PC-3 (cell line): Measurements from ENCODE around the gene RAB18. TPM values are rescaled to one million over a fixed set of nuclear protein-coding genes. Genes with fewer than 3 reads are reported as not detected.

Experiments
- ATAC-seq: fragments of 200-7000 bp; cut with Tn5 transposase; 2 replicates; pipeline ENCODE4 v1.9.1; 2020; ENCODE audit warnings: mild to moderate bottlenecking, moderate library complexity
- BruUV-seq: library from RNA; stranded (reverse); fragments of 400-500 nt; replicated peaks from 2 replicates; lab custom pipeline; 2021; lab: Mats Ljungman, UMichigan
- CTCF ChIA-PET: fragments of 300-600 bp; sonication (Branson Sonifier 250); formaldehyde crosslinking; loops from one replicate; lab custom pipeline; 2022; ENCODE audit warnings: antibody characterized with exemption; lab: Charles Lee
- POLR2A ChIA-PET: fragments of 300-600 bp; sonication (Branson Sonifier 250); formaldehyde crosslinking; loops from one replicate; lab custom pipeline; 2022; ENCODE audit warnings: antibody characterized with exemption; ENCODE audit not compliant: unreplicated experiment; lab: Charles Lee
- DNase-seq: peaks from one replicate; pipeline ENCODE4 v3.0.0-alpha.2; 2015
- H2AFZ ChIP-seq: fragments of 300-600 bp; sonication (generic); 2 replicates; pipeline ENCODE4 v1.6.0; 2016; ENCODE audit warnings: antibody characterized with exemption, low read length
- H3F3A ChIP-seq: fragments of 300-600 bp; sonication (generic); one replicate; pipeline ENCODE4 v1.6.0; 2017; ENCODE audit warnings: antibody characterized with exemption, low read length, control low read depth, mild to moderate bottlenecking; ENCODE audit not compliant: unreplicated experiment
- H3K27ac ChIP-seq: fragments of 300-600 bp; sonication (generic); 2 replicates; pipeline ENCODE4 v1.5.1; 2016; ENCODE audit warnings: mild to moderate bottlenecking, low read length
- H3K27me3 ChIP-seq: fragments of 300-600 bp; sonication (generic); 2 replicates; pipeline ENCODE4 v1.6.1; 2016; ENCODE audit warnings: low read length, mixed read lengths
- H3K36me3 ChIP-seq: fragments of 300-600 bp; sonication (generic); 2 replicates; pipeline ENCODE4 v1.6.1; 2016; ENCODE audit warnings: low read depth, mixed run types, low read length, mixed read lengths
- H3K4me1 ChIP-seq: fragments of 300-600 bp; sonication (generic); 2 replicates; pipeline ENCODE4 v1.5.1; 2016; ENCODE audit warnings: low read length; ENCODE audit not compliant: insufficient read depth
- H3K4me2 ChIP-seq: fragments of 300-600 bp; sonication (generic); 2 replicates; pipeline ENCODE4 v1.6.0; 2016; ENCODE audit warnings: low read length
- H3K4me3 ChIP-seq: fragments of 300-600 bp; sonication (generic); 2 replicates; pipeline ENCODE4 v1.5.1; 2016; ENCODE audit warnings: mild to moderate bottlenecking, low read length, mixed read lengths
- H3K79me2 ChIP-seq: fragments of 300-600 bp; sonication (generic); 2 replicates; pipeline ENCODE4 v1.6.1; 2017; ENCODE audit warnings: low read length, mixed read lengths
- H3K9ac ChIP-seq: fragments of 300-600 bp; sonication (generic); 2 replicates; pipeline ENCODE4 v1.6.0; 2016; ENCODE audit warnings: mild to moderate bottlenecking, low read length
- H3K9me2 ChIP-seq: fragments of 300-600 bp; sonication (generic); replicated peaks from 2 replicates; pipeline ENCODE4 v1.6.1; 2016; ENCODE audit warnings: mixed run types, low read length, mixed read lengths
- H3K9me3 ChIP-seq: fragments of 300-600 bp; sonication (generic); 2 replicates; pipeline ENCODE4 v1.6.1; 2016; ENCODE audit warnings: low read length, mixed read lengths
- H4K20me1 ChIP-seq: fragments of 300-600 bp; sonication (generic); 2 replicates; pipeline ENCODE4 v1.6.1; 2016; ENCODE audit warnings: low read length, mixed read lengths
- CTCF ChIP-seq: fragments of 300-600 bp; sonication (generic); conservative IDR thresholded peaks from 2 replicates; pipeline ENCODE4 v1.5.1; 2017; ENCODE audit warnings: antibody characterized with exemption, low read depth, mild to moderate bottlenecking, low read length
- EZH2 ChIP-seq: fragments of 300-600 bp; sonication (generic); IDR thresholded peaks from one replicate; pipeline ENCODE4 v1.6.1; 2017; ENCODE audit warnings: antibody characterized with exemption, mild to moderate bottlenecking, low read length; ENCODE audit not compliant: unreplicated experiment
- EZH2phosphoT487 ChIP-seq: fragments of 300-600 bp; sonication (generic); IDR thresholded peaks from 2 replicates; pipeline ENCODE4 v1.6.1; 2018; ENCODE audit warnings: mild to moderate bottlenecking, antibody characterized with exemption, low read length, borderline replicate concordance
- intact Hi-C: fragments of 100-400 bp; cut with micrococcal nuclease; formaldehyde crosslinking; loops from 2 replicates; pipeline ENCODE4 v1.9.0; 2023
- total RNA-seq: library from RNA; depleted of rRNA; stranded (reverse); fragments of >200 nt; gene quantifications from 2 replicates; pipeline ENCODE4 v1.2.3, GENCODE V29; 2014

The RAB18 gene
- total RNA-seq, 1 experiment from 2014 or later, result 32.0 TPM

DNA sequence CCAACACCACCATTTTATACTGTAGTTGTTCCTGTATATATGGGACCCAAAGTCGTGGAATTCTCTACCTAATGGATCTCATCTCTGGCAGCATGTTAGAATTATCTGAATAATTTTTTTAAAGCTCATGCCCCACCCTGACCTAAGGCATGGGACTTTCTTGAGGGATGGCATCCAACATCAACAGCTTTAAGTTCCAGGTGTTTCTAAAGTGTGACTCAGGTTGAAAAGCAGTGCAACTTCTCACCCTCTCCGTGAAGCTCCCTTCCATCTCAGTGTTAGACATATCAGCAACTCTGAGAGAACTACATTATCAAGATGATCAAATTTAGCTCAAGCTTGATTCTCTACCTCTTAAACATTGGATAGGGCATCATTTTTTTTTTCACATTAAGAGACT lies 18.1 kb upstream of the RAB18 start:
- TF ChIP-seq EZH2phosphoT487 (no peak), EZH2 (no peak), CTCF (no peak)
- no peak overlapping the region for H3K9ac ChIP-seq
- intact Hi-C loops, result no loop called here
- H3K9me3 ChIP-seq, result no peaks in the 10 kb centered on the region
- H3F3A ChIP-seq, result no peaks in the 10 kb centered on the region
- no peaks in the 10 kb centered on the region for H3K27me3 ChIP-seq
- H3K36me3 ChIP-seq, result no peaks in the 10 kb centered on the region
- no TSS peak for BruUV-seq
- ChIA-PET CTCF (no interaction called here), POLR2A (no interaction called here)
- ATAC-seq (no peak), DNase-seq (no peak)
- no peak overlapping the region for H3K4me3 ChIP-seq
- no peaks in the 10 kb centered on the region for H4K20me1 ChIP-seq
- H3K9me2 ChIP-seq, result no peaks in the 10 kb centered on the region
- no peak overlapping the region for H3K27ac ChIP-seq
- H3K79me2 ChIP-seq, result no peaks in the 10 kb centered on the region
- no peak overlapping the region for H3K4me2 ChIP-seq
- no peak overlapping the region for H2AFZ ChIP-seq
- peaks cover 10% of the 10 kb centered on the region; the same call in 1 of the 2 replicates for H3K4me1 ChIP-seq

GRCh38 chr10:27490807-27491206 lies 13.3 kb upstream of the RAB18 start:
- peak; percentile 27 for DNase-seq

More at GRCh38 chr10:27490807-27491206, 13.3 kb upstream of the RAB18 start:
- no peak for ATAC-seq
- Histone ChIP-seq H3K4me1 (no peaks in the 10 kb centered on the region), H3K79me2 (no peaks in the 10 kb centered on the region), H3K27ac (no peak overlapping the region), H3K9ac (no peak overlapping the region), H3F3A (no peaks in the 10 kb centered on the region), H3K36me3 (no peaks in the 10 kb centered on the region), H3K4me2 (no peak overlapping the region), H3K4me3 (no peak overlapping the region), H2AFZ (no peak overlapping the region), H4K20me1 (no peaks in the 10 kb centered on the region), H3K9me3 (no peaks in the 10 kb centered on the region), H3K9me2 (no peaks in the 10 kb centered on the region), H3K27me3 (no peaks in the 10 kb centered on the region)
- TF ChIP-seq CTCF (no peak), EZH2phosphoT487 (no peak), EZH2 (no peak)
- ChIA-PET CTCF (interaction anchor here (0.6 kb wide), 1 partner anchor 50 kb away, joined by 3 read pairs; no protein-coding TSS in a partner anchor), POLR2A (no interaction called here)
- intact Hi-C loops, result no loop called here
- BruUV-seq, result no TSS peak
